ENCODE data around the gene EFNA5.

- TF ChIP-seq SP1 (IDR thresholded peaks at IDR 0.05) (no peak), SP1 (CRISPR knock-in tag; IDR thresholded peaks at IDR 0.05) (no peak), NFE2 (CRISPR knock-in tag; IDR thresholded peaks at IDR 0.05) (no peak), ZNF121 (CRISPR knock-in tag; IDR thresholded peaks at IDR 0.05) (no peak), POLR2A (IDR thresholded peaks at IDR 0.05; ENCODE audit: insufficient read depth in 1 of 2, low read depth in 2 of 2, low read length in 2 of 2) (no peak), RBM39 (IDR thresholded peaks at IDR 0.05; ENCODE audit: low read depth, low read length, poor library complexity, severe bottlenecking) (no peak), CTCF (CRISPR knock-in tag; IDR thresholded peaks at IDR 0.05) (no peak), YEATS2 (CRISPR knock-in tag; IDR thresholded peaks at IDR 0.05; ENCODE audit: borderline replicate concordance) (no peak), ZFX (CRISPR knock-in tag; IDR thresholded peaks at IDR 0.05; ENCODE audit: low read depth) (no peak), E2F5 (CRISPR knock-in tag; conservative IDR thresholded peaks at IDR 0.05) (no peak), ZNF24 (IDR thresholded peaks at IDR 0.05) (no peak), FOXM1 (CRISPR knock-in tag; IDR thresholded peaks at IDR 0.05) (no peak), CREB1 (IDR thresholded peaks at IDR 0.05) (no peak), CREB1 (CRISPR knock-in tag; IDR thresholded peaks at IDR 0.05) (no peak)
Measured at GRCh38 chr5:107532169-107532878, 138.4 kb downstream of the EFNA5 start.

Data from HepG2 (cell line).